Stomach (tissue), 9 donors: ENCODE data around the gene SLC25A48. TPM values are rescaled to one million over a fixed set of nuclear protein-coding genes. Genes with fewer than 3 reads are reported as not detected.
A peak's percentile ranks its signal among the peaks of the same experiment; 100 is the strongest.

Source experiments
- DNase-seq, 2 donors: peaks; one replicate each; pipeline versions ENCODE4 v3.0.0 to v3.0.0-alpha.2; 2013 to 2019
- H3K27ac ChIP-seq, 5 donors: fragments of 200-600 bp in 4 of 5; sonication (generic) in 4 of 5; one replicate each; pipeline ENCODE4 v1.5.1; 2013 to 2019; ENCODE audit warnings: mild to moderate bottlenecking in 1 of 5, moderate library complexity in 1 of 5
- H3K27me3 ChIP-seq, 3 donors: fragments of 200-600 bp; sonication (generic); one replicate each; pipeline ENCODE4 v1.5.1; 2017 to 2019; ENCODE audit warnings: mixed run types in 1 of 3
- H3K36me3 ChIP-seq, 4 donors: fragments of 200-600 bp; sonication (generic); 1 replicate in 3 of 4; 2 replicates in 1 of 4; pipeline ENCODE4 v1.5.1; 2016 to 2019
- H3K4me1 ChIP-seq, 4 donors: fragments of 200-600 bp; sonication (generic); one replicate each; pipeline ENCODE4 v1.5.1; 2016 to 2019
- H3K4me3 ChIP-seq, 4 donors: fragments of 200-600 bp; sonication (generic) in 3 of 4; one replicate each; pipeline ENCODE4 v1.5.1; 2016 to 2019; ENCODE audit warnings: mild to moderate bottlenecking in 1 of 4
- H3K9me3 ChIP-seq, 4 donors: fragments of 200-600 bp; sonication (generic); one replicate each; pipeline ENCODE4 v1.5.1; 2016 to 2019
- CTCF ChIP-seq, 7 experiments: fragments of 450-650 bp in 4 of 7; fragments of 200-600 bp in 3 of 7; sonication (generic) in 3 of 7; IDR thresholded peaks; one replicate each; pipeline ENCODE4 v1.5.1; 2016 to 2019; ENCODE audit warnings: antibody characterized with exemption in 7 of 7, control low read depth in 2 of 7, mild to moderate bottlenecking in 1 of 7
- EP300 ChIP-seq: sonication (generic); formaldehyde crosslinking; IDR thresholded peaks from one replicate; pipeline ENCODE4 v1.6.1; 2017; ENCODE audit warnings: antibody characterized with exemption
- POLR2A ChIP-seq, 4 donors: fragments of 450-650 bp; IDR thresholded peaks; one replicate each; pipeline ENCODE4 v1.6.1; 2016; ENCODE audit warnings: antibody characterized with exemption in 4 of 4, control low read depth in 2 of 4, mild to moderate bottlenecking in 1 of 4, moderate library complexity in 1 of 4
- POLR2AphosphoS5 ChIP-seq, 3 donors: sonication (generic); formaldehyde crosslinking; IDR thresholded peaks; one replicate each; pipeline ENCODE4 v1.6.1; 2016; ENCODE audit warnings: antibody characterized with exemption in 3 of 3
- WGBS, 5 donors: extraction: QIAGEN DNeasy Blood & Tissue Kit in 3 of 5; methylation state at CpG; one replicate each; pipeline versions ENCODE4 v1.1.5 to v1.1.7; 2013 to 2018; 5-methylcytosine and 5-hydroxymethylcytosine counted together
- intact Hi-C: fragments of 100-400 bp; cut with DNase I; formaldehyde crosslinking; loops from one replicate; pipeline ENCODE4 v1.15.1; 2023; ENCODE audit warnings: low total_unique reads
- polyA plus RNA-seq, 3 donors: library from polyadenylated mRNA; stranded (reverse); fragments of 200-250 nt; gene quantifications; one replicate each; pipeline ENCODE4 v1.2.3, GENCODE V29; 2013
- total RNA-seq, 5 donors: library from RNA; depleted of rRNA; stranded (reverse); fragments of >200 nt; gene quantifications; one replicate each; pipeline versions ENCODE4 v1.1.0 to v1.2.3, GENCODE V29; 2014 to 2016
- donor health status: healthy with polysubstance abuse.
- donor health status: Bipolar disorder and iron deficiency.
- donor health status: healthy.

SLC25A48 gene
- total and polyA plus RNA-seq, 8 donors: 0.13 to 0.37 TPM; not detected in 6

- H3K4me3 ChIP-seq: no peak overlapping the region
- WGBS, 5 donors: 47 to 70% (median 57%) methylated on average over 13 of the region's 13 CpGs
- intact Hi-C loops: loop anchor here (2.0 kb wide), 1 partner anchor 325 kb away; no protein-coding TSS in a partner anchor
- H3K27me3 ChIP-seq: peaks cover 0 to 4% (median 3%) of the 10 kb centered on the region in 3 donors
- TF ChIP-seq POLR2A (IDR thresholded peaks at IDR 0.05) (no peak), POLR2AphosphoS5 (IDR thresholded peaks at IDR 0.05) (no peak), CTCF (IDR thresholded peaks at IDR 0.05) (no peak), EP300 (no peak)
- H3K9me3 ChIP-seq: no peaks in the 10 kb centered on the region
- peaks cover 3 to 20% (median 8%) of the 10 kb centered on the region in 4 donors for H3K4me1 ChIP-seq
- no peaks in the 10 kb centered on the region for H3K36me3 ChIP-seq
- DNase-seq: peak in 1 of 2 donors; percentile 32
- no peak overlapping the region for H3K27ac ChIP-seq
These were observed 53.6 kb downstream of the SLC25A48 start for GRCh38 chr5:135887881-135888614.

DNA sequence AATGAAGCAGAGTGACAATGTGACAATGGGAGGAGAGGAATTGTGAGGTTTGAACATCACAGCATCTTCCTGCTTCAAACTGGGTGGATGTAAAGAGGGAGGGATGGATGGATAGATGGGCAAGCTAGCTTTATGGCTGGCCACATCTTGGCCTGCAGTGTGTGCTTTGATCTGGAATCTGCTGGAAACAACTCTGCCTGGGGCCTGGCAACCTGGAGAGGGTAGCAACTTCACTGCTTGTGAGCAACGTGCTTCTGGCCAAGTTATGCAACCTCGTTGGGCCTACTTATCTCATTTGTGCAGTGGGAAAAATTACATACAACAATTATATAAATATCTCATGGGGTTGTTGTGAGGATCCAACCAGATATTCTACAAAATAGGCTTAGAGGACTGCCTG, 55.8 kb downstream of the SLC25A48 start:
- DNase-seq: no peak
- Histone ChIP-seq H3K4me1 (peaks cover 3 to 20% (median 8%) of the 10 kb centered on the region in 4 donors), H3K36me3 (no peaks in the 10 kb centered on the region), H3K27ac (no peak overlapping the region), H3K4me3 (no peak overlapping the region), H3K9me3 (no peaks in the 10 kb centered on the region), H3K27me3 (peaks cover 0 to 10% (median under 1%) of the 10 kb centered on the region in 3 donors)
- TF ChIP-seq CTCF (IDR thresholded peaks at IDR 0.05): no peak
- no peak for TF ChIP-seq POLR2AphosphoS5 (IDR thresholded peaks at IDR 0.05)
- TF ChIP-seq EP300: no peak
- no peak for TF ChIP-seq POLR2A (IDR thresholded peaks at IDR 0.05)
- intact Hi-C loops: no loop called here
- 17 to 36% (median 23%) methylated on average over 2 of the region's 2 CpGs for WGBS, 5 donors

DNA sequence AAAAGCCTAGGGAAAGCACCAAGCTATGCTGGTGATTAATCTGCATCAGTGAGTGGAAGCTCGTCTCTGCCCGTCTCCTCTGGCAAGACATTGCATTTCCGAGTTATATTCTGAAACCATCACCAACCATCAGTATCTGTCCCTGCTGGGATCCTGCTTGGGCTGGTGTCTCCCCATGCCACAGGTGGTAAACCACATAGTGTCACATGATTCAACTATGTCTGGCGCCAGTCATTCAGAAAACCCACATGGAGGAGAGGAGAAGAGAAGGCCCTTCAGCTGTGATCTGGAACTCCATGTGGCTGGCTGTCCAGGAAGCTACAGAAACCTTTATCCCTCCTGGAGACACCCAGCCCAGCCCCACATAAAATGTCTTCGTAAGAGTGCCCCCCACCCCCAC, 56.4 kb downstream of the SLC25A48 start:
- intact Hi-C loops: no loop called here
- no peaks in the 10 kb centered on the region for H3K36me3 ChIP-seq
- H3K27ac ChIP-seq: no peak overlapping the region
- peaks cover 0 to 14% (median 0%) of the 10 kb centered on the region in 3 donors for H3K27me3 ChIP-seq
- TF ChIP-seq EP300 (no peak), CTCF (IDR thresholded peaks at IDR 0.05) (no peak), POLR2AphosphoS5 (IDR thresholded peaks at IDR 0.05) (no peak), POLR2A (IDR thresholded peaks at IDR 0.05) (no peak)
- peaks cover 3 to 20% (median 8%) of the 10 kb centered on the region in 4 donors for H3K4me1 ChIP-seq
- no peak overlapping the region for H3K4me3 ChIP-seq
- H3K9me3 ChIP-seq: no peaks in the 10 kb centered on the region
- 63 to 75% (median 69%) methylated on average over 5 of the region's 5 CpGs for WGBS, 5 donors
- DNase-seq: no peak

DNA sequence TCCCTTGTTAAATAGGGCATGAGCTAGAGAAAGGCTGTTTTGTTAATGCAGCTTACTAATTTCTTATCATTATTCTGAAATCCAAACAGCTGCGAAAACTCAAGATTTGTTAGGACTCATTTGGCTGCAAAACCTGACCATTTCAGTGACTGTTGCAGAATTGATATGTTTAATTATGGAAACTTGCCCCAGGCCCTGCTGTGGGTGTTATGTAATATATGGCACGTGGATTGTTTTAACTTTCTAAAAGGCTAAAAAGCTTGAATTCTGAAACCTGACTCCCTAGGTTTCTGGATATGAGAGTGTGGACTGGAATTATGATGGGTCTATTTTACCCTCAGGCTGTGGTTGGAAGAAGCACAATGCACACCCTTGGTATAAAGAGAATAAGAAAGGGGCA, 56.8 kb downstream of the SLC25A48 start:
- no peak for TF ChIP-seq EP300
- TF ChIP-seq CTCF (IDR thresholded peaks at IDR 0.05): no peak
- TF ChIP-seq POLR2AphosphoS5 (IDR thresholded peaks at IDR 0.05): no peak
- TF ChIP-seq POLR2A (IDR thresholded peaks at IDR 0.05): no peak
- intact Hi-C loops: no loop called here
- WGBS, 5 donors: 41 to 60% (median 46%) methylated on average over 2 of the region's 2 CpGs
- H3K9me3 ChIP-seq: no peaks in the 10 kb centered on the region
- H3K4me3 ChIP-seq: no peak overlapping the region
- H3K27me3 ChIP-seq: peaks cover 0 to 14% (median 0%) of the 10 kb centered on the region in 3 donors
- H3K36me3 ChIP-seq: no peaks in the 10 kb centered on the region
- peaks cover 3 to 20% (median 8%) of the 10 kb centered on the region in 4 donors for H3K4me1 ChIP-seq
- peak in 1 of 2 donors; percentile 48 for DNase-seq
- no peak overlapping the region for H3K27ac ChIP-seq
